T-cell (primary cell): ENCODE results near the gene ELMO1. TPM values are rescaled to one million over a fixed set of nuclear protein-coding genes. Genes with fewer than 3 reads are reported as not detected.
A peak's percentile ranks its signal among the peaks of the same experiment; 100 is the strongest.

Experiments used
- ATAC-seq, 4 experiments: fragments of 200-7000 bp in 3 of 4; fragments of 150-1000 bp in 1 of 4; cut with Tn5 transposase; replicated peaks in 1 of 4; 1 replicate in 3 of 4; 2 replicates in 1 of 4; pipeline ENCODE4 v1.10.0; 2021; ENCODE audit warnings: moderate library complexity in 3 of 4, mild to moderate bottlenecking in 2 of 4, moderate number of reproducible peaks in 1 of 4
- CTCF ChIA-PET, 2 donors: fragments of 300-600 bp; sonication (Branson Sonifier 250); formaldehyde crosslinking; loops; one replicate each; lab custom pipeline; 2022; ENCODE audit warnings: antibody characterized with exemption in 2 of 2; lab: Charles Lee
- POLR2A ChIA-PET, 2 donors: fragments of 300-600 bp; sonication (Branson Sonifier 250); formaldehyde crosslinking; loops; one replicate each; lab custom pipeline; 2022; ENCODE audit warnings: antibody characterized with exemption in 2 of 2; lab: Charles Lee
- DNase-seq, 35 experiments: peaks; one replicate each; pipeline versions ENCODE4 v3.0.0 to v3.0.0-alpha.2; 2013 to 2023
- H3K27ac ChIP-seq: one replicate; pipeline ENCODE4 v1.5.1; 2013; ENCODE audit warnings: low read length
- H3K27me3 ChIP-seq, 2 experiments: replicated peaks in 1 of 2; 1 replicate in 1 of 2; 2 replicates in 1 of 2; pipeline versions ENCODE4 v1.6.1 to v1.7.0; 2013; ENCODE audit warnings: low read length in 1 of 2, mixed read lengths in 1 of 2; ENCODE audit not compliant: control insufficient read depth in 2 of 2, insufficient read depth in 2 of 2; ENCODE audit errors: extremely low read depth in 1 of 2
- H3K36me3 ChIP-seq, 2 donors: 1 replicate in 1 of 2; 2 replicates in 1 of 2; pipeline versions ENCODE4 v1.6.1 to v1.7.0; 2013; ENCODE audit warnings: low read length in 1 of 2; ENCODE audit not compliant: control insufficient read depth in 2 of 2, insufficient read depth in 1 of 2; ENCODE audit errors: extremely low read depth in 1 of 2
- H3K4me1 ChIP-seq, 2 experiments: 1 replicate in 1 of 2; 2 replicates in 1 of 2; pipeline versions ENCODE4 v1.6.1 to v1.7.0; 2013; ENCODE audit warnings: low read length in 2 of 2, mixed read lengths in 1 of 2; ENCODE audit not compliant: insufficient read depth in 2 of 2, control insufficient read depth in 1 of 2; ENCODE audit errors: extremely low read depth in 1 of 2
- H3K4me3 ChIP-seq, 2 donors: 1 replicate in 1 of 2; 2 replicates in 1 of 2; pipeline versions ENCODE4 v1.5.1 to v1.7.0; 2013; ENCODE audit warnings: mild to moderate bottlenecking in 2 of 2, low read length in 1 of 2, moderate library complexity in 1 of 2; ENCODE audit not compliant: control insufficient read depth in 1 of 2; ENCODE audit errors: extremely low read depth in 1 of 2
- H3K9me3 ChIP-seq: 2 replicates; pipeline ENCODE4 v1.7.0; 2013
- H3K27ac Mint-ChIP-seq, 2 donors: one replicate each; pipeline ENCODE4 v1.8.0; 2020 to 2021; ENCODE audit warnings: mild to moderate bottlenecking in 2 of 2, mixed read lengths in 2 of 2
- H3K27me3 Mint-ChIP-seq, 2 donors: one replicate each; pipeline ENCODE4 v1.8.0; 2021 to 2022; ENCODE audit warnings: mixed read lengths in 2 of 2
- H3K36me3 Mint-ChIP-seq: one replicate; pipeline ENCODE4 v1.8.0; 2021; ENCODE audit warnings: mixed read lengths
- H3K4me1 Mint-ChIP-seq, 3 donors: one replicate each; pipeline ENCODE4 v1.8.0; 2020 to 2022; ENCODE audit warnings: mixed read lengths in 3 of 3, mild to moderate bottlenecking in 1 of 3
- H3K4me3 Mint-ChIP-seq, 3 donors: one replicate each; pipeline ENCODE4 v1.8.0; 2020 to 2022; ENCODE audit warnings: mild to moderate bottlenecking in 3 of 3, mixed read lengths in 3 of 3, moderate library complexity in 3 of 3
- H3K9me3 Mint-ChIP-seq, 3 donors: one replicate each; pipeline ENCODE4 v1.8.0; 2020 to 2022; ENCODE audit warnings: mixed read lengths in 3 of 3
- WGBS: methylation state at CpG from one replicate; pipeline ENCODE4 v1.1.5; 2013; ENCODE audit warnings: missing lambda C conversion rate; ENCODE audit not compliant: insufficient coverage; 5-methylcytosine and 5-hydroxymethylcytosine counted together
- total RNA-seq, 35 experiments: library from RNA in 6 of 35; stranded (reverse) in 6 of 35; fragments of 120-200 nt in 1 of 35; gene quantifications; one replicate each; pipeline versions ENCODE4 v1.2.1 to v1.2.4 and lab custom pipeline; 2013 to 2026

Gene ELMO1
- total RNA-seq, 5 donors from 2014 or later (not counting 1 experiment from before 2014, with no cell fraction given), result 101 to 149 (median 113) TPM

DNA sequence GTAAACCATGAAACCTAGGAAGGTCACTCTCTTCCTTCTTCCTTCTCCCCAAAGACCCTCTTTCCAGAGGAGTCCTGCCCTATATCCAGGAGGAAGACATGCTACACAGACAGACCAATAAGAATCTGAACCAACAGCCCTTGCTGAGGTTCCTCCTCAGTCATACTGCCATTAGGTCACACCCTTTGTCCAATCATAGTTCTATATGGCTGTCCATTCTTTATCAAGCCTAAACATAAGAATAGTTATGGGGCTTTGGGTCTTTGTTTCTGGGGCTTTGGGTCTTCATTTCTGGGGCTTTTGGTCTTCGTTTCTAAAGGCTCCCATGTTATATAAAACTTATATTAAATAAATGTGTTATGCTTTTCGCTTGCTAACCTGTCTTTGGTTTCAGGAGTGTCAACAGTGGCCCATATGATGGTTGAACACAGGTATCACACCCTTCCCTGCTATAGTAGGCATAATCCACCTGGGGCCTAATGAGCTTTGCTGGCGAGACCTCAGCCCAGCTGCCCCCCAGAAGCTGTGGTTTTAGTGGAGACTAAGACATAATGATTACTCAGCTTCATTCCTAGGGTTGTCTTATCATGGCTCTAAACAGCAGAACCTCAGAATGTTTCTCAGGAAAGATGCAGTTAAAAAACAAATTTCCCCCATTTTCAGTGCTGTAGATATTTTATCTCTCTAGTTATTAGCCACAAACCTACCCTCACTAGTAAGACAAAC, 91.6 kb downstream of the ELMO1 start:
- ATAC-seq, result no peak
- Histone ChIP-seq H3K9me3 (no peaks in the 10 kb centered on the region), H3K27me3 (no peaks in the 10 kb centered on the region), H3K4me3 (no peak overlapping the region), H3K36me3 (no peaks in the 10 kb centered on the region), H3K4me1 (peaks cover 29% of the 10 kb centered on the region in 2 experiments), H3K27ac (no peak overlapping the region)
- Mint-ChIP-seq H3K4me1 (peaks cover 84 to 89% (median 85%) of the 10 kb centered on the region in 3 donors), H3K4me3 (no peak overlapping the region), H3K9me3 (no peaks in the 10 kb centered on the region), H3K27ac (peak overlapping the region; percentile 50 to 73), H3K27me3 (no peaks in the 10 kb centered on the region), H3K36me3 (no peaks in the 10 kb centered on the region)
- WGBS, result no CpG with 5 or more reads among the region's 3 CpGs
- DNase-seq, result no peak
- CTCF ChIA-PET, result interaction anchor here in 1 of 2 donors (0.9 kb wide), 1 partner anchor 53 kb away, joined by 3 read pairs; no protein-coding TSS in a partner anchor
- POLR2A ChIA-PET, result interaction anchor here (0.6 to 1.0 kb wide), 3 partner anchors 31 to 1699 kb away, joined by 3 to 7 read pairs (median 3); no protein-coding TSS in a partner anchor

- 45% methylated on average over 8 of the region's 11 CpGs for WGBS
- peaks cover 91 to 93% (median 92%) of the 10 kb centered on the region in 3 donors for H3K4me1 Mint-ChIP-seq
- no peaks in the 10 kb centered on the region for H3K36me3 Mint-ChIP-seq
- peak overlapping the region; percentile 70 to 97 (median 96) for H3K4me3 Mint-ChIP-seq
- Histone ChIP-seq H3K4me3 (no peak overlapping the region), H3K4me1 (peaks cover 32 to 40% of the 10 kb centered on the region in 2 experiments), H3K27ac (peak overlapping the region; percentile 65), H3K27me3 (no peaks in the 10 kb centered on the region), H3K36me3 (no peaks in the 10 kb centered on the region), H3K9me3 (no peaks in the 10 kb centered on the region)
- no peaks in the 10 kb centered on the region for H3K9me3 Mint-ChIP-seq
- peak in 3 of 4 experiments; percentile 33 to 43 (median 37) for ATAC-seq
- H3K27me3 Mint-ChIP-seq, result no peaks in the 10 kb centered on the region
- ChIA-PET POLR2A (interaction anchor here in 1 of 2 donors (0.6 kb wide), 1 partner anchor 318 kb away, joined by 3 read pairs; no protein-coding TSS in a partner anchor), CTCF (interaction anchor here in 1 of 2 donors (1.4 to 2.8 kb wide), 5 partner anchors 9 to 120 kb away, joined by 3 to 30 read pairs (median 12); partner anchors contain the start of gene ELMO1)
- DNase-seq, result peak in 7 of 35 experiments; percentile 6 to 44 (median 17)
- H3K27ac Mint-ChIP-seq, result peak overlapping the region; percentile 86 to 90
Measured at GRCh38 chr7:37354656-37355131, 94.0 kb downstream of the ELMO1 start.

- WGBS, result 100% methylated on average over 1 of the region's 5 CpGs
- Mint-ChIP-seq H3K4me1 (peaks cover 89 to 98% (median 92%) of the 10 kb centered on the region in 3 donors), H3K36me3 (no peaks in the 10 kb centered on the region), H3K4me3 (peak overlapping the region; percentile 94 to 97 (median 96)), H3K27ac (peak overlapping the region; percentile 86 to 90), H3K27me3 (no peaks in the 10 kb centered on the region), H3K9me3 (no peaks in the 10 kb centered on the region)
- Histone ChIP-seq H3K9me3 (no peaks in the 10 kb centered on the region), H3K36me3 (no peaks in the 10 kb centered on the region), H3K27ac (peak overlapping the region; percentile 65), H3K4me1 (peaks cover 32 to 40% of the 10 kb centered on the region in 2 experiments), H3K4me3 (peak overlapping the region in 1 of 2 donors; percentile 57), H3K27me3 (no peaks in the 10 kb centered on the region)
- no peak for ATAC-seq
- POLR2A ChIA-PET, result interaction anchor here (0.6 to 3.3 kb wide), 11 partner anchors 11 to 317 kb away, joined by 3 to 12 read pairs (median 4); partner anchors contain the start of gene ELMO1 (in 1 of the 2)
- CTCF ChIA-PET, result interaction anchor here (0.6 to 2.8 kb wide), 27 partner anchors 8 to 1085 kb away, joined by 3 to 30 read pairs (median 4); partner anchors contain the start of gene ELMO1 (in 1 of the 2)
- no peak for DNase-seq
Measured at GRCh38 chr7:37353949-37354655, 94.6 kb downstream of the ELMO1 start.

DNA sequence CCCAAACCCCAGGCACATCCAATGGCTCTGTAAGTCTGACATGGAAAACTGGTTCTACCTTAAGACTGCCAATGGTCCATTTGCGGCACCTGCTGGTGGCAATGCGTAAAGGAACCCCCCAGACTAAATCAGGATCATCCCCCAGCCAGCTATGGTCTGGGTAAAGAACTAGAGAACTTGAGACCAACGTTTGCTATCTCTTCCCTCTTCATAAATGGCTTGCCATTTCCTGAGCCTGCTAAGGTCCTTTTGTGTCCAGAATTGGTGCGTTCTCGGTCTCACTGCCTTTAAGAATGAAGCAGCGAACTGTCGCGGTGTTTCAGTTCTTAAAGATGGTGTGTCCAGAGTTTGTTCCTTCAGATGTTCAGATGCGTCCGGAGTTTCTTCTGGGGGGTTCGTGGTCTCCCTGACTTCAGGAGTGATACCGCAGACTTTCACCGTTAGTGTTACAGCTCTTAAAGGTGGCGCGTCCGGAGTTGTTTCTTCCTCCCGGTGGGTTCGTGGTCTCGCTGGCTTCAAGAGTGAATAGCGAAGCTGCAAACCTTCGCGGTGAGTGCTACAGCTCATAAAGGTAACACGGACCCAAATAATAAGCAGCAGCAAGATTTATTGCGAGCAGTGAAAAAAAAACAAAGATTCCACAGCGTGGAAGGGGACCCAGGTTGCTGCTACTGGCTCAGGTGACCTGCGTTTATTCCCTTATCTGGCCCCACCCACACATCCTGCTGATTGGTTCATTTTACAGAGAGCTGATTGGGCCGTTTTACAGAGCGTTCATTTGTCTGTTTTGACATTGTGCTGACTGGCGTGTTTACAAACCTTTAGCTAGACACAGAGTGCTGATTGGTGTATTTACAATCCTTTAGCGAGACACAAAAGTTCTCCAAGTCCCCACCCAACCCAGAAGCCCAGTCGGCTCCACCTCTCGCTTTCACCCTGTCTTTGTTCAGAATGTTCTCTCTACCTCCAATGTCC, 95.4 kb downstream of the ELMO1 start:
- H3K9me3 ChIP-seq, result no peaks in the 10 kb centered on the region
- peak overlapping the region; percentile 94 to 97 (median 96) for H3K4me3 Mint-ChIP-seq
- peak overlapping the region; percentile 57 to 83 for H3K4me3 ChIP-seq
- ATAC-seq (peak; percentile 85 to 89 (median 86)), DNase-seq (peak; percentile 45 to 86 (median 75))
- CTCF ChIA-PET, result interaction anchor here (0.6 to 2.8 kb wide), 33 partner anchors 9 to 1147 kb away, joined by 3 to 30 read pairs (median 3); partner anchors contain the start of gene ELMO1 (in 1 of the 2)
- H3K4me1 ChIP-seq, result peaks cover 34 to 40% of the 10 kb centered on the region in 2 experiments
- H3K36me3 ChIP-seq, result no peaks in the 10 kb centered on the region
- H3K36me3 Mint-ChIP-seq, result no peaks in the 10 kb centered on the region
- H3K27ac ChIP-seq, result peak overlapping the region; percentile 65
- peak overlapping the region; percentile 86 to 90 for H3K27ac Mint-ChIP-seq
- H3K9me3 Mint-ChIP-seq, result no peaks in the 10 kb centered on the region
- no peaks in the 10 kb centered on the region for H3K27me3 Mint-ChIP-seq
- H3K27me3 ChIP-seq, result no peaks in the 10 kb centered on the region
- 4% methylated on average over 28 of the region's 32 CpGs for WGBS
- H3K4me1 Mint-ChIP-seq, result peaks cover 91 to 99% (median 92%) of the 10 kb centered on the region in 3 donors
- POLR2A ChIA-PET, result interaction anchor here (0.6 to 3.3 kb wide), 11 partner anchors 11 to 1620 kb away, joined by 3 to 12 read pairs (median 4); partner anchors contain the start of gene ELMO1 (in 1 of the 2)

DNA sequence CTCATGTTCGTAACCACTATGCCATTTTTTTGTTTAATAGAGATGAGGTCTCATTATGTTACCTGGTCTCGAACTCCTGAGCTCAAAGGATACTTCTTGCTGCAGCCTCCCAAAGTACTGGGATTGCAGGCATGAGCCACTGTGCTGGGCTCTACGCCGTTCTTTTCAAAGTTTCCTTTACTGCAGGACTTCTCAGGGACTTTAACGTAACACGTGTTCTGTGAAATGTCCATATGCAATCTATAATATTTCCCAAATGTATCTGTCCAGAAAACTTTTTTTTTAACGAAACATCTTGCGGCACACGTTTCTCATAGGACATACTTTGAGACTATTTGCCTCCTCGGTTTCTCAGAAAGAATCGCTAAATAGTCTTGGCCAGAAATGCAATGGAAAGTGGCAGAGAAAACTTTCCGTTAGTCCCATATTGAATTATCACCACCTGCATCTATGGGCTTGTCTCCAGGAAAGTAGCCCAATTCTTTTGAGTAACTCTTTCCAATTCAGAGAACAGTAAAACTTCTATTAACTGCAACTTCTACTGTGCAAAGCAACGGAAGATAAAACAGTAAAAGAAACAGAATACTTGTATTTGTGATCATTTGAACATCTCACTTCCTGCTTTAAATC, 96.3 kb downstream of the ELMO1 start:
- ChIA-PET POLR2A (interaction anchor here (0.6 to 3.3 kb wide), 3 partner anchors 10 to 88 kb away, joined by 3 to 12 read pairs (median 4); no protein-coding TSS in a partner anchor), CTCF (interaction anchor here (0.6 to 2.8 kb wide), 19 partner anchors 8 to 170 kb away, joined by 3 to 30 read pairs (median 4); partner anchors contain the start of gene ELMO1 (in 1 of the 2))
- no peaks in the 10 kb centered on the region for H3K36me3 Mint-ChIP-seq
- H3K27ac Mint-ChIP-seq, result peak overlapping the region; percentile 86 to 90
- Histone ChIP-seq H3K27me3 (no peaks in the 10 kb centered on the region), H3K4me3 (peak overlapping the region; percentile 57 to 83), H3K36me3 (no peaks in the 10 kb centered on the region), H3K9me3 (no peaks in the 10 kb centered on the region), H3K4me1 (peaks cover 32 to 40% of the 10 kb centered on the region in 2 experiments), H3K27ac (no peak overlapping the region)
- WGBS, result 61% methylated on average over 9 of the region's 13 CpGs
- H3K9me3 Mint-ChIP-seq, result no peaks in the 10 kb centered on the region
- peak overlapping the region; percentile 94 to 97 (median 96) for H3K4me3 Mint-ChIP-seq
- ATAC-seq (no peak), DNase-seq (no peak)
- no peaks in the 10 kb centered on the region for H3K27me3 Mint-ChIP-seq
- peaks cover 90 to 100% (median 90%) of the 10 kb centered on the region in 3 donors for H3K4me1 Mint-ChIP-seq
